Measurements from ENCODE around the gene CRNKL1. TPM values are rescaled to one million over a fixed set of nuclear protein-coding genes. Genes with fewer than 3 reads are reported as not detected.

CRNKL1 gene
- polyA plus RNA-seq, 1 of the 3 experiments (the other 2 are of a cell fraction): 7.6 TPM

GRCh38 chr20:20002101-20002998 lies 49.9 kb downstream of the CRNKL1 start:
- H3K9me2 ChIP-seq: no peaks in the 10 kb centered on the region
- POLR2A ChIA-PET: no interaction called here
- H3K9ac ChIP-seq: no peak overlapping the region
- 76% methylated on average over 9 of the region's 9 CpGs for WGBS (ENCODE audit: low lambda C conversion rate)
- peaks cover 6 to 12% of the 10 kb centered on the region in 2 experiments; a peak in 2 of 4 replicates for H3K4me1 ChIP-seq (ENCODE audit: control insufficient read depth in 1 of 2, insufficient read depth in 2 of 2, low read depth in 1 of 2, low read length in 1 of 2)
- H3K4me2 ChIP-seq: no peak overlapping the region
- CTCF ChIA-PET: interaction anchor here (1.0 to 1.1 kb wide), 2 partner anchors 8 to 15 kb away, joined by 3 read pairs; partner anchors contain the start of gene NAA20
- no peak overlapping the region; a peak in 1 of 4 replicates for H3K27ac ChIP-seq (ENCODE audit: low read depth in 2 of 2, low read length in 1 of 2)
- TF ChIP-seq, protein P1, sequence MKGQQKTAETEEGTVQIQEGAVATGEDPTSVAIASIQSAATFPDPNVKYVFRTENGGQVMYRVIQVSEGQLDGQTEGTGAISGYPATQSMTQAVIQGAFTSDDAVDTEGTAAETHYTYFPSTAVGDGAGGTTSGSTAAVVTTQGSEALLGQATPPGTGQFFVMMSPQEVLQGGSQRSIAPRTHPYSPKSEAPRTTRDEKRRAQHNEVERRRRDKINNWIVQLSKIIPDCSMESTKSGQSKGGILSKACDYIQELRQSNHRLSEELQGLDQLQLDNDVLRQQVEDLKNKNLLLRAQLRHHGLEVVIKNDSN (IDR thresholded peaks at IDR 0.05; ENCODE audit: borderline replicate concordance, low read depth): no peak
- TF ChIP-seq MAX (IDR thresholded peaks at IDR 0.05; ENCODE audit: low read depth): no peak
- TF ChIP-seq EZH2phosphoT487 (IDR thresholded peaks at IDR 0.05; ENCODE audit: borderline replicate concordance, low read depth): no peak
- no peak for TF ChIP-seq RXRA (IDR thresholded peaks at IDR 0.05; ENCODE audit: borderline replicate concordance, low read depth)
- no peak for TF ChIP-seq EP300 (IDR thresholded peaks at IDR 0.05; ENCODE audit: borderline replicate concordance in 1 of 2, low read depth in 1 of 2, low read length in 1 of 2)
- TF ChIP-seq MEF2A (IDR thresholded peaks at IDR 0.05; ENCODE audit: borderline replicate concordance, low read depth): no peak
- no peak for TF ChIP-seq FOSL2 (IDR thresholded peaks at IDR 0.05; ENCODE audit: borderline replicate concordance, low read depth)
- TF ChIP-seq REST (IDR thresholded peaks at IDR 0.05; ENCODE audit: low read depth, low read length): no peak
- TF ChIP-seq RCOR1 (IDR thresholded peaks at IDR 0.05; ENCODE audit: low read length): no peak
- TF ChIP-seq PBX3 (IDR thresholded peaks at IDR 0.05): no peak
- no peak for TF ChIP-seq FOXM1 (IDR thresholded peaks at IDR 0.05; ENCODE audit: low read depth)
- TF ChIP-seq TCF12 (IDR thresholded peaks at IDR 0.05): no peak
- TF ChIP-seq, protein P2, sequence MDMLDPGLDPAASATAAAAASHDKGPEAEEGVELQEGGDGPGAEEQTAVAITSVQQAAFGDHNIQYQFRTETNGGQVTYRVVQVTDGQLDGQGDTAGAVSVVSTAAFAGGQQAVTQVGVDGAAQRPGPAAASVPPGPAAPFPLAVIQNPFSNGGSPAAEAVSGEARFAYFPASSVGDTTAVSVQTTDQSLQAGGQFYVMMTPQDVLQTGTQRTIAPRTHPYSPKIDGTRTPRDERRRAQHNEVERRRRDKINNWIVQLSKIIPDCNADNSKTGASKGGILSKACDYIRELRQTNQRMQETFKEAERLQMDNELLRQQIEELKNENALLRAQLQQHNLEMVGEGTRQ (IDR thresholded peaks at IDR 0.05; ENCODE audit: borderline replicate concordance, low read depth, low read length): no peak
- no peaks in the 10 kb centered on the region for H4K20me1 ChIP-seq (ENCODE audit: insufficient read depth)
- H2AFZ ChIP-seq (ENCODE audit: low read depth): no peak overlapping the region
- H3K27me3 ChIP-seq (ENCODE audit: insufficient read depth): no peaks in the 10 kb centered on the region
- H3K36me3 ChIP-seq (replicated peaks in 1 of 2; ENCODE audit: control insufficient read depth in 1 of 2, insufficient read depth in 2 of 2, low read length in 1 of 2): peaks cover 0 to 3% of the 10 kb centered on the region in 2 experiments
- H3K9me3 ChIP-seq: no peaks in the 10 kb centered on the region
- 0 out of 2 replicates have a peak, but pooled peaks cover 4% of the 10 kb centered on the region for H3K79me2 ChIP-seq (ENCODE audit: insufficient read depth)
- no peaks in the 10 kb centered on the region for H3F3A ChIP-seq (replicated peaks; ENCODE audit: insufficient read depth)
- no peak overlapping the region for H3K4me3 ChIP-seq (ENCODE audit: low read depth in 2 of 2, low read length in 1 of 2)
- no peak for DNase-seq

Measured in SK-N-SH (cell line).